SK-N-SH (cell line): Measurements from ENCODE around the gene ANKRD39. TPM values are rescaled to one million over a fixed set of nuclear protein-coding genes. Genes with fewer than 3 reads are reported as not detected.

Experiments
- CTCF ChIA-PET: fragments of 300-600, 350-600 bp; formaldehyde crosslinking; extraction: SDS; loops from one replicate; lab custom pipeline; 2021; lab: Yijun Ruan, JAX
- POLR2A ChIA-PET: fragments of 350-600 bp; sonication (Branson Sonifier 250); formaldehyde crosslinking; extraction: SDS; loops from one replicate; lab custom pipeline; 2020; ENCODE audit warnings: antibody characterized with exemption, inconsistent platforms; lab: Yijun Ruan, JAX
- DNase-seq: peaks from one replicate; pipeline ENCODE4 v3.0.0; 2012
- H2AFZ ChIP-seq: fragments of 200-600 bp; sonication (generic); 2 replicates; pipeline ENCODE4 v1.8.1; 2016; ENCODE audit warnings: antibody characterized with exemption, mild to moderate bottlenecking, low read depth
- H3F3A ChIP-seq: fragments of 200-600 bp; sonication (generic); replicated peaks from 2 replicates; pipeline ENCODE3; 2016; ENCODE audit warnings: antibody characterized with exemption, mild to moderate bottlenecking; ENCODE audit not compliant: insufficient read depth
- H3K27ac ChIP-seq, 2 experiments: fragments of 200-500 bp in 1 of 2; fragments of 200-600 bp in 1 of 2; sonication (Bioruptor generic) in 1 of 2; sonication (generic), shearing (Covaris generic) in 1 of 2; 2 replicates each; pipeline versions ENCODE4 v1.5.1 to v1.6.1; 2014 to 2016; ENCODE audit warnings: low read depth in 2 of 2, inconsistent platforms in 1 of 2, low read length in 1 of 2, mild to moderate bottlenecking in 1 of 2, mixed read lengths in 1 of 2
- H3K27me3 ChIP-seq: fragments of 200-600 bp; sonication (generic), shearing (Covaris generic); 2 replicates; pipeline ENCODE4 v1.6.1; 2016; ENCODE audit warnings: mixed run types; ENCODE audit not compliant: insufficient read depth
- H3K36me3 ChIP-seq, 2 experiments: fragments of 200-500 bp in 1 of 2; fragments of 200-600 bp in 1 of 2; sonication (Bioruptor generic) in 1 of 2; sonication (generic) in 1 of 2; replicated peaks in 1 of 2; 2 replicates each; pipeline versions ENCODE3 to v1.5.1; 2014 to 2016; ENCODE audit warnings: low read length in 1 of 2, mild to moderate bottlenecking in 1 of 2; ENCODE audit not compliant: insufficient read depth in 2 of 2, control insufficient read depth in 1 of 2
- H3K4me1 ChIP-seq, 2 experiments: fragments of 200-500 bp in 1 of 2; fragments of 200-600 bp in 1 of 2; sonication (Bioruptor generic) in 1 of 2; sonication (generic), shearing (Covaris generic) in 1 of 2; 2 replicates each; pipeline versions ENCODE4 v1.5.1 to v1.6.1; 2014 to 2016; ENCODE audit warnings: low read depth in 1 of 2, low read length in 1 of 2, mixed run types in 1 of 2; ENCODE audit not compliant: insufficient read depth in 2 of 2, control insufficient read depth in 1 of 2
- H3K4me2 ChIP-seq: fragments of 200-600 bp; sonication (generic), shearing (Covaris generic); 2 replicates; pipeline ENCODE4 v1.6.1; 2017; ENCODE audit warnings: mixed run types
- H3K4me3 ChIP-seq, 2 experiments: fragments of 200-500 bp in 1 of 2; fragments of 200-600 bp in 1 of 2; sonication (Bioruptor generic) in 1 of 2; sonication (generic), shearing (Covaris generic) in 1 of 2; 2 replicates each; pipeline versions ENCODE4 v1.5.1 to v1.8.1; 2014 to 2016; ENCODE audit warnings: low read depth in 2 of 2, inconsistent platforms in 1 of 2, low read length in 1 of 2, mild to moderate bottlenecking in 1 of 2, mixed read lengths in 1 of 2, moderate library complexity in 1 of 2
- H3K79me2 ChIP-seq: fragments of 200-600 bp; sonication (generic); 2 replicates; pipeline ENCODE4 v1.8.1; 2017; ENCODE audit warnings: mild to moderate bottlenecking; ENCODE audit not compliant: insufficient read depth
- H3K9ac ChIP-seq: fragments of 200-600 bp; sonication (generic); 2 replicates; pipeline ENCODE4 v1.6.1; 2017; ENCODE audit warnings: mixed run types
- H3K9me2 ChIP-seq: fragments of 200-600 bp; sonication (generic); 2 replicates; pipeline ENCODE4 v1.6.1; 2017; ENCODE audit warnings: mixed run types
- H3K9me3 ChIP-seq: fragments of 200-600 bp; sonication (generic); 2 replicates; pipeline ENCODE4 v1.6.1; 2017; ENCODE audit warnings: mixed run types, mild to moderate bottlenecking, moderate library complexity
- H4K20me1 ChIP-seq: fragments of 200-600 bp; sonication (generic); 2 replicates; pipeline ENCODE4 v1.6.1; 2017; ENCODE audit warnings: mild to moderate bottlenecking, mixed run types; ENCODE audit not compliant: insufficient read depth
- EP300 ChIP-seq, 2 experiments: IDR thresholded peaks; 2 replicates each; pipeline versions ENCODE4 v1.4.0 to v1.6.1; 2012; ENCODE audit warnings: borderline replicate concordance in 1 of 2, low read depth in 1 of 2, low read length in 1 of 2
- FOXJ3 ChIP-seq: sonication (generic); formaldehyde crosslinking; IDR thresholded peaks from 2 replicates; pipeline ENCODE4 v1.5.1; 2020; ENCODE audit warnings: mild to moderate bottlenecking, missing genetic modification reagents
- JUND ChIP-seq: IDR thresholded peaks from 2 replicates; pipeline ENCODE4 v1.4.0; 2012
- NFIC ChIP-seq: IDR thresholded peaks from 2 replicates; pipeline ENCODE4 v1.4.0; 2012; ENCODE audit warnings: borderline replicate concordance
- SIN3A ChIP-seq: IDR thresholded peaks from 2 replicates; pipeline ENCODE4 v1.6.1; 2012; ENCODE audit warnings: low read depth, mild to moderate bottlenecking, low read length, moderate library complexity, borderline replicate concordance
- SMC3 ChIP-seq: IDR thresholded peaks from 2 replicates; pipeline ENCODE4 v1.6.1; 2012; ENCODE audit warnings: low read depth, low read length, improper control_type of control experiment
- USF2 ChIP-seq: fragments of 150-350 bp; IDR thresholded peaks from 2 replicates; pipeline ENCODE4 v1.6.1; 2017; ENCODE audit warnings: antibody characterized with exemption, low read length, low read depth, borderline replicate concordance
- WGBS: methylation state at CpG from one replicate; pipeline ENCODE4 v1.1.6; 2017; ENCODE audit warnings: low lambda C conversion rate; 5-methylcytosine and 5-hydroxymethylcytosine counted together
- polyA plus RNA-seq, 3 experiments: library from polyadenylated mRNA; depleted of rRNA; stranded (reverse); fragments of >200 nt; gene quantifications; 2 replicates each; pipeline ENCODE4 v1.2.3, GENCODE V29; 2012
- TF ChIP-seq, protein P1 (sequence below): fragments of 200-600 bp; sonication (generic); IDR thresholded peaks from 2 replicates; pipeline ENCODE4 v1.6.1; 2017; ENCODE audit warnings: antibody characterized with exemption, mild to moderate bottlenecking, moderate library complexity

ANKRD39 gene
- polyA plus RNA-seq, 1 of the 3 experiments (the other 2 are of a cell fraction), result 11.8 TPM

DNA sequence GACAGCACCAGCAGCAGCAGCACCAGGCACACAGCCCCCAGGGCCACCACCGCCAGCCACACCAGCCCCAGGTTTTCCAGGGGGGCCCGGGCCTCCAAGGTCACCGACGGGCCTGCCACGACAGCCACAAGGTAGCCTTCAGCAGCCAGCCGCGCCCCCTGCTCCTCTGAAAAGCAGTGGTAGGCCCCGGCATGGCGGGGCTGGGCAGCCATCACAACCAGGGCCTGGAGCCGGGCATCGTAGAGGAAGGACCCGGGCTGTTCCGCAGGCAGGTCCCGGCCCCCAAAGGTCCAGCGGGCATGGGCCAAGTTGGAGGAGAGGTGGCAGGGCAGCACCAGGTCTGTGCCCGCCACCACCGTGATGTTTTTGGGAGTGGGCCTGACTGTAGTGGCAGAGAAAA is 3.3 kb upstream of the ANKRD39 start:
- 94% methylated on average over 16 of the region's 17 CpGs for WGBS
- TF ChIP-seq NFIC (no peak), EP300 (IDR thresholded peaks at IDR 0.05; ENCODE audit: borderline replicate concordance in 1 of 2, low read depth in 1 of 2, low read length in 1 of 2) (no peak), USF2 (no peak), SIN3A (no peak)
- TF ChIP-seq, all 33 proteins: peak for 0
- ChIA-PET CTCF (interaction anchor here (1.6 to 8.1 kb wide), 2 partner anchors 8 to 91 kb away, joined by 5 to 332 read pairs; no protein-coding TSS in a partner anchor), POLR2A (no interaction called here)
- peaks cover 17% of the 10 kb centered on the region; the same call in 1 of the 2 replicates for H4K20me1 ChIP-seq
- H2AFZ ChIP-seq, result no peak overlapping the region
- no peaks in the 10 kb centered on the region for H3K9me2 ChIP-seq
- H3K79me2 ChIP-seq, result peaks cover 22% of the 10 kb centered on the region; the same call in 1 of the 2 replicates
- peaks cover 0 to 18% of the 10 kb centered on the region in 2 experiments; a peak in 1 of 4 replicates for H3K4me1 ChIP-seq
- H3K4me3 ChIP-seq, result no peak overlapping the region
- peaks cover 17% of the 10 kb centered on the region for H3F3A ChIP-seq
- H3K9ac ChIP-seq, result no peak overlapping the region
- no peaks in the 10 kb centered on the region for H3K27me3 ChIP-seq
- no peak for DNase-seq
- H3K36me3 ChIP-seq, result peaks cover 5 to 53% of the 10 kb centered on the region in 2 experiments
- H3K4me2 ChIP-seq, result no peak overlapping the region
- no peaks in the 10 kb centered on the region for H3K9me3 ChIP-seq
- H3K27ac ChIP-seq, result no peak overlapping the region

DNA sequence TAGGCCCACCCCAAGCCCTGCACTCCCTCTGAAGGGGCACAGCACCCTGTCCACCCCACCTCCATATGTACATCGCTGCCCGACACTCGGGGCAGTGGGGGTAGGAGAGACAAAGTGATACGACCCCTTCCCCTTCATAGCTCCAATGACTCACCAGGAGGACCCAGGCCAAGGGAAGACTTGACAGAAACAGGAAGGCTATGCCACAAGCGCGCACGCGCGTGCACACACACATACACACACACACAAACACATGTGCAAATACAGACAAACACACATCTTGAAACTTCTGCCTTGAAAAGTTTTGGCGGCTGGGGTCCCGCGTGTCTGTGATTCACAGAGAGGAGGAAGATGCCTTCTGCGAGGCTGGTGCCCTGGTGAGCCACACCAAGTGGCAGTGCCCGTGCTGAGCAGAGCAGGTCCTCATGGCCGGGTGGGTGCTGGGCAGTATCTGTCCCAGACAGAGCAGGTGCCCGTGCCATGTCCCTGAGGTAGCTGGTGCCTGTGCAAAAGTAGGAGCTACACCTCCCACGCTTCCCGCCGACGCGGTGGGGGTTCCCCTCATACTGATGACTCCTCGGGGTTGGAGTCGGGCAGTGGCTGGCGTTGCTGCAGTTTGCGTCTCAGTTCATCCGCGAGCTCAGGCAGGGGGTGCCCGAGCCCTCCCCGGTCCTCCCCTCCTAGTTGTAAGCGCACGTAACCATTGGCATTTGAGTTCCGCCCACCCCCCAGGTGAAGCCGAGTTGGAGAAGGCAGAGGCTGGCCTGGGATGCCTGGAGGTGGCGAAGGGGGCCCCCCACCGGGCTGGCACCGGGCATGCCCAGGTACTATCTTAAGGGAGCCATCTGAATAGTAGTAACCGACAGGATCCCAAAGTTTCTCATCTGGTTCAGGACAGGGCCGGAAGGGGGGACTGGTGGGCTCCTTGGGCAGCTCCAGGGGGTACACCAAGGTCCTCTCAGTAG is 2.5 kb upstream of the ANKRD39 start:
- DNase-seq, result peak; percentile 21
- H4K20me1 ChIP-seq, result peaks cover 9% of the 10 kb centered on the region; the same call in 1 of the 2 replicates
- H3K36me3 ChIP-seq, result peaks cover 5 to 46% of the 10 kb centered on the region in 2 experiments
- H3K9me3 ChIP-seq, result no peaks in the 10 kb centered on the region
- H2AFZ ChIP-seq, result no peak overlapping the region
- no peak overlapping the region for H3K4me3 ChIP-seq
- no peak overlapping the region for H3K9ac ChIP-seq
- peaks cover 17% of the 10 kb centered on the region for H3F3A ChIP-seq
- POLR2A ChIA-PET, result no interaction called here
- H3K4me1 ChIP-seq, result peaks cover 0 to 18% of the 10 kb centered on the region in 2 experiments; a peak in 1 of 4 replicates
- H3K79me2 ChIP-seq, result peaks cover 24% of the 10 kb centered on the region
- H3K9me2 ChIP-seq, result no peaks in the 10 kb centered on the region
- H3K27me3 ChIP-seq, result no peaks in the 10 kb centered on the region
- 91% methylated on average over 21 of the region's 38 CpGs for WGBS
- CTCF ChIA-PET, result interaction anchor here (1.6 to 8.1 kb wide), 3 partner anchors 8 to 92 kb away, joined by 5 to 332 read pairs (median 59); partner anchors contain the start of gene SEMA4C
- no peak overlapping the region for H3K27ac ChIP-seq
- H3K4me2 ChIP-seq, result no peak overlapping the region
- TF ChIP-seq FOXJ3, result no peak
- TF ChIP-seq JUND, result no peak
- no peak for TF ChIP-seq SMC3
- TF ChIP-seq, protein P1, sequence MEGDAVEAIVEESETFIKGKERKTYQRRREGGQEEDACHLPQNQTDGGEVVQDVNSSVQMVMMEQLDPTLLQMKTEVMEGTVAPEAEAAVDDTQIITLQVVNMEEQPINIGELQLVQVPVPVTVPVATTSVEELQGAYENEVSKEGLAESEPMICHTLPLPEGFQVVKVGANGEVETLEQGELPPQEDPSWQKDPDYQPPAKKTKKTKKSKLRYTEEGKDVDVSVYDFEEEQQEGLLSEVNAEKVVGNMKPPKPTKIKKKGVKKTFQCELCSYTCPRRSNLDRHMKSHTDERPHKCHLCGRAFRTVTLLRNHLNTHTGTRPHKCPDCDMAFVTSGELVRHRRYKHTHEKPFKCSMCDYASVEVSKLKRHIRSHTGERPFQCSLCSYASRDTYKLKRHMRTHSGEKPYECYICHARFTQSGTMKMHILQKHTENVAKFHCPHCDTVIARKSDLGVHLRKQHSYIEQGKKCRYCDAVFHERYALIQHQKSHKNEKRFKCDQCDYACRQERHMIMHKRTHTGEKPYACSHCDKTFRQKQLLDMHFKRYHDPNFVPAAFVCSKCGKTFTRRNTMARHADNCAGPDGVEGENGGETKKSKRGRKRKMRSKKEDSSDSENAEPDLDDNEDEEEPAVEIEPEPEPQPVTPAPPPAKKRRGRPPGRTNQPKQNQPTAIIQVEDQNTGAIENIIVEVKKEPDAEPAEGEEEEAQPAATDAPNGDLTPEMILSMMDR, result no peak
